GM12874 (cell line): Measurements from ENCODE around the gene CELF1.

Source experiments
- CTCF ChIP-seq: IDR thresholded peaks from 2 replicates; pipeline ENCODE4 v1.5.1; 2011; ENCODE audit warnings: low read depth, mild to moderate bottlenecking, control low read depth, low read length, moderate library complexity; ENCODE audit not compliant: insufficient read depth

Gene CELF1

GRCh38 chr11:47495856-47496217 lies 57.1 kb downstream of the CELF1 start:
- TF ChIP-seq CTCF = no peak

GRCh38 chr11:47495011-47495855 lies 57.7 kb downstream of the CELF1 start:
- no peak for TF ChIP-seq CTCF

- no peak for TF ChIP-seq CTCF
These were observed 63.6 kb downstream of the CELF1 start for GRCh38 chr11:47489395-47489755.

GRCh38 chr11:47488674-47489394 lies 64.1 kb downstream of the CELF1 start:
- TF ChIP-seq CTCF = no peak

- no peak for TF ChIP-seq CTCF
These were observed 64.8 kb downstream of the CELF1 start for GRCh38 chr11:47488111-47488510.

- no peak for TF ChIP-seq CTCF
These were observed 65.5 kb downstream of the CELF1 start for GRCh38 chr11:47487421-47487820.

DNA sequence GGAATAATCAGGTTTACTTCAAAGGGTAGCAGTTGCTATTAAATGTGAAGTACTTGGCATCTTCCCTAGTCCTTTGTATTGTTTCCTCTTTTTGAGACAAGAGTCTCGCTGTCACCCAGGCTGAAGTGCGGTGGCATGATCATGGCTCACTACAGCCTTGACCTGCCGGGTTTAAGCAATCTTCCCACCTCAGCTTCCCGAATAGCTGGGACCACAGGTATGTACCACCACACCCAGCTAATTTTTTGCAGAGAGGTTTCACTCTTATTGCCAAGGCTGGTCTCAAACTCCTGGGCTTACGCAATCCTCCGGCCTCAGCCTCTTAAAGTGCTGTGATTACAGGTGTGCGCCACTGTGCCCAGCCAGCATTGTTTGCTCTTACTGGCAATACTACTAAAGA lies 67.8 kb downstream of the CELF1 start:
- no peak for TF ChIP-seq CTCF
